Measurements from ENCODE around the gene PEDS1. TPM values are rescaled to one million over a fixed set of nuclear protein-coding genes. Genes with fewer than 3 reads are reported as not detected.

PEDS1 gene
- total RNA-seq, 1 experiment from 2014 or later = 37.7 TPM

DNA sequence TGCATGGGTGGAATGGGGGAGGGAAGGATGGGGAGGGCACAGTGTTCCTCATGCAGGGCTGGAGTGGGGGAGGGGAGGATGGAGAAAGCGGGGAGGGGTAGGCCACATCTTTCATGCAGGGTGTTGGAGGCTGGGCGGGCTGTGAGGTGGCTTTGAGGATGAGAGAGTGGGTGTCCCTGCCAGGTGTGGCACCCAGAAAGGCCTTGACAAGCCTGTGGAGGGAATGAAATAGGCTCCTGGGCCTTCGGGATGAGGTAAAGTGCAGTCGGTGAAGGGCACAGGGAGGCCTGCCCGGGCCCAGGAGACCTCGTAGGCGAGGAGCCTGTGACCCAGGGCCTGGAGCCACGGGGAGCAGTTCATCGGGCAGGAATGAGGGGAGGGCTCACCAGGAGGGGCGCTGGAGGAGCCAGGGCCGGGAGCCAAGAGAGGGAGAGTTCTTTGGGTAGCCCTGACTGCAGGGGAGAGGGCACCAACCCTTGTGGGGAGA, 44.7 kb upstream of the PEDS1 start:
- no peaks in the 10 kb centered on the region for H3K9me2 ChIP-seq (ENCODE audit: insufficient read depth)
- H3K4me1 ChIP-seq (replicated peaks; ENCODE audit: insufficient read depth) = peaks cover 33% of the 10 kb centered on the region
- TF ChIP-seq EZH2 (IDR thresholded peaks at IDR 0.05; ENCODE audit: low read depth) (no peak), CTCF (conservative IDR thresholded peaks at IDR 0.05) (no peak)
- peaks cover 17% of the 10 kb centered on the region for H4K20me1 ChIP-seq (ENCODE audit: insufficient read depth)
- peaks cover 75% of the 10 kb centered on the region for H3F3A ChIP-seq (ENCODE audit: insufficient read depth, low read depth)
- no peak overlapping the region for H3K4me2 ChIP-seq
- no TSS peak for BruUV-seq (replicated peaks)
- no peaks in the 10 kb centered on the region for H3K27me3 ChIP-seq (ENCODE audit: insufficient read depth, low read depth)
- H3K79me2 ChIP-seq (ENCODE audit: low read depth) = peaks cover 29% of the 10 kb centered on the region
- intact Hi-C loops (cut with micrococcal nuclease; ENCODE audit: unreplicated experiment) = no loop called here
- CTCF ChIA-PET = no interaction called here
- peaks cover 19% of the 10 kb centered on the region for H3K36me3 ChIP-seq (ENCODE audit: low read depth)
- DNase-seq = peak in 1 of 2 experiments; percentile 31
- H3K4me3 ChIP-seq = no peak overlapping the region
- POLR2A ChIA-PET (ENCODE audit: unreplicated experiment) = interaction anchor here (0.6 kb wide), 2 partner anchors 156 to 551 kb away, joined by 5 to 6 read pairs; no protein-coding TSS in a partner anchor
- no peak overlapping the region for H3K27ac ChIP-seq
- no peaks in the 10 kb centered on the region for H3K9me3 ChIP-seq (ENCODE audit: insufficient read depth, low read depth)
- H2AFZ ChIP-seq = no peak overlapping the region

DNA sequence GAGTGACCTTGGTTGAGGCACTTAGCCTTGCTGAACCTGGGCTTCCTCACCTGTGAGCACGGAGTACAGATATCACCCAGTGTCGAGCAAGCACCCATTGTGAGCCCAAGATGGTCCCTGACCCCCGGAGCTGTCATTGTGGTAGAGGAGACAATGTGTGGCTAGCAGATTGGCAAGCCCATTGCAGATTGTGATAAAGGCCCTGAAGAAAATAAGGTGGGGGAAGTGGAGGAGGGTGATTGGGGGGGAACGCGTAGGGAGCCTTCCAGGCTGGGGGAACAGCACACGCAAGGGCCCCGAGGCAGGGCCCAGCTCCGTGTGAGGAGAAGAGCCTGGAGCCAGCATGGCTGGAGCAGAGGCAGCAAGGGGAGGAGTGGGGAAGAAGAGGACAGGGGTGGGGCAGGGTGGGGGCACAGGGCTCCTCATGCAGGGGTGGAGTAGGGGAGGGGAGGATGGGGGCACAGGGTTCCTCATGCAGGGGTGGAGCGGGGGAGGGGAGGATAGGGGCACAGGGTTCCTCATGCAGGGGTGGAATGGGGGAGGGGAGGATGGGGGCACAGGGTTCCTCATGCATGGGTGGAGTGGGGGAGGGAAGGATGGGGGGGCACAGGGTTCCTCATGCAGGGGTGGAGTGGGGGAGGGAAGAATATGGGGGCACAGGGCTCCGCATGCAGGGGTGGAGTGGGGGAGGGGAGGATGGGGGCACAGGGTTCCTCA, 44.1 kb upstream of the PEDS1 start:
- no peak overlapping the region for H3K4me3 ChIP-seq
- H3F3A ChIP-seq (ENCODE audit: insufficient read depth, low read depth) = peaks cover 81% of the 10 kb centered on the region
- H3K27ac ChIP-seq = peak overlapping the region; percentile 42
- no peak overlapping the region for H3K4me2 ChIP-seq
- H3K4me1 ChIP-seq (replicated peaks; ENCODE audit: insufficient read depth) = peaks cover 33% of the 10 kb centered on the region
- H3K27me3 ChIP-seq (ENCODE audit: insufficient read depth, low read depth) = no peaks in the 10 kb centered on the region
- ChIA-PET CTCF (no interaction called here), POLR2A (ENCODE audit: unreplicated experiment) (no interaction called here)
- intact Hi-C loops (cut with micrococcal nuclease; ENCODE audit: unreplicated experiment) = no loop called here
- BruUV-seq (replicated peaks) = no TSS peak
- H3K9me3 ChIP-seq (ENCODE audit: insufficient read depth, low read depth) = no peaks in the 10 kb centered on the region
- no peak overlapping the region for H2AFZ ChIP-seq
- H3K79me2 ChIP-seq (ENCODE audit: low read depth) = peaks cover 35% of the 10 kb centered on the region
- peak in 1 of 2 experiments; percentile 16 for DNase-seq
- peaks cover 25% of the 10 kb centered on the region for H3K36me3 ChIP-seq (ENCODE audit: low read depth)
- no peak for TF ChIP-seq CTCF (conservative IDR thresholded peaks at IDR 0.05)
- no peak for TF ChIP-seq EZH2 (IDR thresholded peaks at IDR 0.05; ENCODE audit: low read depth)
- no peaks in the 10 kb centered on the region for H3K9me2 ChIP-seq (ENCODE audit: insufficient read depth)
- peaks cover 20% of the 10 kb centered on the region for H4K20me1 ChIP-seq (ENCODE audit: insufficient read depth)

- CTCF ChIA-PET = interaction anchor here (0.6 kb wide), 1 partner anchor 79 kb away, joined by 5 read pairs; no protein-coding TSS in a partner anchor
- POLR2A ChIA-PET (ENCODE audit: unreplicated experiment) = no interaction called here
These were observed 43.4 kb upstream of the PEDS1 start for GRCh38 chr20:50196896-50197295.

More at GRCh38 chr20:50196896-50197295, 43.4 kb upstream of the PEDS1 start:
- Histone ChIP-seq H3K4me2 (no peak overlapping the region), H2AFZ (no peak overlapping the region), H3K4me3 (no peak overlapping the region), H3K9me2 (ENCODE audit: insufficient read depth) (no peaks in the 10 kb centered on the region), H3K27me3 (ENCODE audit: insufficient read depth, low read depth) (no peaks in the 10 kb centered on the region), H3K9me3 (ENCODE audit: insufficient read depth, low read depth) (no peaks in the 10 kb centered on the region), H3K79me2 (ENCODE audit: low read depth) (peaks cover 42% of the 10 kb centered on the region), H4K20me1 (ENCODE audit: insufficient read depth) (peaks cover 20% of the 10 kb centered on the region), H3K4me1 (replicated peaks; ENCODE audit: insufficient read depth) (peaks cover 33% of the 10 kb centered on the region), H3K27ac (peak overlapping the region; percentile 42), H3K36me3 (ENCODE audit: low read depth) (peaks cover 29% of the 10 kb centered on the region), H3F3A (ENCODE audit: insufficient read depth, low read depth) (peaks cover 86% of the 10 kb centered on the region)
- peak in 1 of 2 experiments; percentile 21 for DNase-seq
- BruUV-seq (replicated peaks) = no TSS peak
- TF ChIP-seq EZH2 (IDR thresholded peaks at IDR 0.05; ENCODE audit: low read depth) (no peak), CTCF (conservative IDR thresholded peaks at IDR 0.05) (no peak)
- intact Hi-C loops (cut with micrococcal nuclease; ENCODE audit: unreplicated experiment) = no loop called here

All from PC-9 (cell line).